IMR-90 (cell line): ENCODE measurements around the gene NEK4. TPM values are rescaled to one million over a fixed set of nuclear protein-coding genes. Genes with fewer than 3 reads are reported as not detected.

ENCODE experiments used
- ATAC-seq: fragments of 200-7000 bp; cut with Tn5 transposase; 2 replicates; pipeline ENCODE4 v1.9.1; 2020; ENCODE audit warnings: low read depth, mild to moderate bottlenecking, moderate library complexity
- BruUV-seq: library from RNA; stranded (reverse); fragments of 400-500 nt; replicated peaks from 2 replicates; lab custom pipeline; 2021; lab: Mats Ljungman, UMichigan
- CTCF ChIA-PET: fragments of 300-600 bp; formaldehyde crosslinking; extraction: SDS; loops from one replicate; lab custom pipeline; 2021; ENCODE audit warnings: antibody characterized with exemption; lab: Yijun Ruan, JAX
- POLR2A ChIA-PET: fragments of 300-600 bp; sonication (Branson Sonifier 250); formaldehyde crosslinking; loops from one replicate; lab custom pipeline; 2022; ENCODE audit warnings: antibody characterized with exemption; ENCODE audit not compliant: unreplicated experiment; lab: Charles Lee
- DNase-seq: peaks from one replicate; pipeline ENCODE4 v3.0.0; 2013
- H2AFZ ChIP-seq: replicated peaks from 2 replicates; pipeline ENCODE3; 2013; ENCODE audit warnings: low read length, mild to moderate bottlenecking; ENCODE audit not compliant: poor library complexity
- H2AK5ac ChIP-seq: 2 replicates; pipeline ENCODE4 v1.6.1; 2013; ENCODE audit warnings: low read depth, low read length, inconsistent platforms
- H2AK9ac ChIP-seq: replicated peaks from 2 replicates; pipeline ENCODE3; 2013; ENCODE audit warnings: mild to moderate bottlenecking, low read depth, low read length, moderate library complexity; ENCODE audit not compliant: poor library complexity
- H2BK120ac ChIP-seq: 2 replicates; pipeline ENCODE4 v1.6.1; 2013; ENCODE audit warnings: low read depth, low read length, inconsistent platforms
- H2BK15ac ChIP-seq: 3 replicates; pipeline ENCODE4 v1.6.1; 2013; ENCODE audit warnings: low read depth, low read length, inconsistent platforms
- H2BK20ac ChIP-seq: 2 replicates; pipeline ENCODE4 v1.6.1; 2013; ENCODE audit warnings: low read depth, mild to moderate bottlenecking, inconsistent platforms, low read length, moderate library complexity
- H2BK5ac ChIP-seq: 2 replicates; pipeline ENCODE4 v1.6.1; 2013; ENCODE audit warnings: mild to moderate bottlenecking, low read depth, low read length, inconsistent platforms; ENCODE audit not compliant: poor library complexity, severe bottlenecking
- H3K14ac ChIP-seq: replicated peaks from 2 replicates; pipeline ENCODE4 v1.6.1; 2013; ENCODE audit warnings: low read depth, low read length, inconsistent platforms
- H3K18ac ChIP-seq: 2 replicates; pipeline ENCODE4 v1.6.1; 2013; ENCODE audit warnings: low read depth, low read length, control low read depth
- H3K23ac ChIP-seq: 2 replicates; pipeline ENCODE4 v1.6.1; 2013; ENCODE audit warnings: low read depth, low read length, inconsistent platforms
- H3K27ac ChIP-seq: 2 replicates; pipeline ENCODE4 v1.5.1; 2013; ENCODE audit warnings: mild to moderate bottlenecking, control low read depth, low read length; ENCODE audit not compliant: insufficient read depth
- H3K27me3 ChIP-seq: 2 replicates; pipeline ENCODE4 v1.6.1; 2013; ENCODE audit warnings: low read length; ENCODE audit not compliant: control insufficient read depth, insufficient read depth
- H3K36me3 ChIP-seq: 2 replicates; pipeline ENCODE4 v1.6.1; 2013; ENCODE audit warnings: low read length, mixed read lengths; ENCODE audit not compliant: control insufficient read depth, insufficient read depth
- H3K4ac ChIP-seq: 2 replicates; pipeline ENCODE4 v1.6.1; 2013; ENCODE audit warnings: low read depth, low read length, inconsistent platforms
- H3K4me1 ChIP-seq: 2 replicates; pipeline ENCODE4 v1.6.1; 2013; ENCODE audit warnings: low read length, mixed read lengths; ENCODE audit not compliant: control insufficient read depth, insufficient read depth
- H3K4me2 ChIP-seq: 2 replicates; pipeline ENCODE4 v1.6.1; 2013; ENCODE audit warnings: low read depth, mild to moderate bottlenecking, control low read depth, low read length, moderate library complexity
- H3K4me3 ChIP-seq: 2 replicates; pipeline ENCODE4 v1.5.1; 2013; ENCODE audit warnings: low read depth, mild to moderate bottlenecking, control low read depth, low read length, moderate library complexity; ENCODE audit not compliant: insufficient read depth
- H3K56ac ChIP-seq: 2 replicates; pipeline ENCODE4 v1.6.1; 2013; ENCODE audit warnings: low read length, inconsistent platforms; ENCODE audit not compliant: insufficient read depth; ENCODE audit errors: extremely low read depth
- H3K79me1 ChIP-seq, 2 experiments: 2 replicates each; pipeline ENCODE4 v1.6.1; 2013; ENCODE audit warnings: low read length in 2 of 2, inconsistent platforms in 1 of 2, low read depth in 1 of 2
- H3K9ac ChIP-seq: 2 replicates; pipeline ENCODE4 v1.6.1; 2013; ENCODE audit warnings: low read depth, low read length, control low read depth
- H3K9me1 ChIP-seq: 2 replicates; pipeline ENCODE4 v1.6.1; 2013; ENCODE audit warnings: low read length, inconsistent platforms; ENCODE audit not compliant: insufficient read depth
- H3K9me3 ChIP-seq: 2 replicates; pipeline ENCODE4 v1.6.1; 2013; ENCODE audit warnings: low read length; ENCODE audit not compliant: control insufficient read depth, insufficient read depth
- H4K20me1 ChIP-seq: 2 replicates; pipeline ENCODE4 v1.6.1; 2013; ENCODE audit warnings: low read length, inconsistent platforms; ENCODE audit not compliant: insufficient read depth
- H4K5ac ChIP-seq: 2 replicates; pipeline ENCODE4 v1.6.1; 2013; ENCODE audit warnings: mild to moderate bottlenecking, low read depth, low read length, control low read depth
- H4K8ac ChIP-seq, 2 experiments: 2 replicates each; pipeline ENCODE4 v1.6.1; 2013; ENCODE audit warnings: low read depth in 2 of 2, low read length in 2 of 2, control low read depth in 1 of 2, inconsistent platforms in 1 of 2
- H4K91ac ChIP-seq: 2 replicates; pipeline ENCODE4 v1.6.1; 2013; ENCODE audit warnings: low read depth, low read length, inconsistent platforms; ENCODE audit not compliant: insufficient read depth
- CEBPB ChIP-seq: IDR thresholded peaks from 2 replicates; pipeline ENCODE4 v1.6.1; 2012; ENCODE audit warnings: low read depth, low read length, improper control_type of control experiment
- WGBS, 2 experiments: methylation state at CpG; one replicate each; pipeline versions ENCODE4 v1.1.5 to v1.1.7; 2013; ENCODE audit warnings: missing lambda C conversion rate in 2 of 2; ENCODE audit not compliant: insufficient read length in 1 of 2; ENCODE audit errors: extremely low coverage in 2 of 2; 5-methylcytosine and 5-hydroxymethylcytosine counted together
- dilution Hi-C: fragments of 300-500 bp; cut with HindIII; formaldehyde crosslinking; loops from one replicate; pipeline ENCODE4 v1.14.3; 2018; ENCODE audit warnings: low sequenced_read_pairs; ENCODE audit not compliant: unreplicated experiment
- in situ Hi-C: fragments of 300-500 bp; cut with MboI; formaldehyde crosslinking; loops from 3 replicates; pipeline ENCODE4 v1.14.3; 2019; ENCODE audit warnings: low sequenced_read_pairs, inconsistent platforms, mixed read lengths
- intact Hi-C: fragments of 100-400 bp; cut with micrococcal nuclease; formaldehyde crosslinking; loops from 2 replicates; pipeline ENCODE4 v1.10.0; 2022
- polyA plus RNA-seq, 3 experiments: library from polyadenylated mRNA; depleted of rRNA; stranded (reverse); fragments of >200 nt; gene quantifications; 2 replicates each; pipeline ENCODE4 v1.2.3, GENCODE V29; 2012; ENCODE audit warnings: low replicate concordance in 1 of 3
- total RNA-seq: library from RNA; depleted of rRNA; stranded (reverse); fragments of >200 nt; gene quantifications from 2 replicates; pipeline ENCODE4 v1.2.3, GENCODE V29; 2012
- TF ChIP-seq, protein P1 (sequence below): conservative IDR thresholded peaks from 2 replicates; pipeline ENCODE4 v1.5.1; 2012; ENCODE audit warnings: mild to moderate bottlenecking, low read depth, low read length, improper control_type of control experiment

Gene NEK4
- total and polyA plus RNA-seq, 2 of the 4 experiments (the other 2 are of a cell fraction), result 10.3 to 24.7 TPM

DNA sequence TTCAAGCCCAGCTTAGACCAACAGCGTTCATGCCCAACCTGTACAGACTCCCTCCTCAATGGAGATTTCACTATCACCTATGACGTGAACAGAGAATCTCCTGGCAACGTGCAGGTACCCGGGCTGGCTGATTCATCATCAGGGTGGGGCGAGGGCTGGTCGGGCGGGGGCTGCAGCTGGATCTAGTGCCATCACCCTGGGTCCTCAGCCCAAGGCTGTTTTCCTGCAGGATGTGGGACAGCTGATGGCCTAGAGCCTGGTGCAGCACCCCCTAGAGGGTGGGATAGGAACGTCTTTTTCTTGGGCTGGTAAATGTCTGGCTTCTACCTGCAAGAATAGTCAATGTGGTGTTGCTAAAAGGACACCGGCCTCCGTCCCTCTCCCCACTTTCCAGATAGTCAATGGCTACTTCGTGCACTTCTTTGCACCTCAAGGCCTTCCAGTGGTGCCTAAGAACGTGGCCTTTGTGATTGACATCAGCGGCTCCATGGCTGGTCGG lies 28.3 kb upstream of the NEK4 start:
- no TSS peak for BruUV-seq
- no peaks in the 10 kb centered on the region for H3K79me1 ChIP-seq
- WGBS, 2 experiments, result 100% methylated on average over 2 of the region's 14 CpGs; no CpG with 5 or more reads in 1 of the 2 experiments

More for the DNA sequence above, 28.3 kb upstream of the NEK4 start:
- no peak overlapping the region for H3K4me3 ChIP-seq
- H2BK5ac ChIP-seq, result no peak overlapping the region
- no peak overlapping the region for H3K4me2 ChIP-seq
- H3K9me3 ChIP-seq, result no peaks in the 10 kb centered on the region
- ATAC-seq (no peak), DNase-seq (no peak)
- no peak overlapping the region for H3K27ac ChIP-seq
- no peak overlapping the region for H4K8ac ChIP-seq
- peaks cover 5% of the 10 kb centered on the region; the same call in 1 of the 2 replicates for H3K4me1 ChIP-seq
- no peaks in the 10 kb centered on the region for H4K20me1 ChIP-seq
- H3K23ac ChIP-seq, result no peak overlapping the region
- no peak overlapping the region for H2BK15ac ChIP-seq
- TF ChIP-seq, protein P1, sequence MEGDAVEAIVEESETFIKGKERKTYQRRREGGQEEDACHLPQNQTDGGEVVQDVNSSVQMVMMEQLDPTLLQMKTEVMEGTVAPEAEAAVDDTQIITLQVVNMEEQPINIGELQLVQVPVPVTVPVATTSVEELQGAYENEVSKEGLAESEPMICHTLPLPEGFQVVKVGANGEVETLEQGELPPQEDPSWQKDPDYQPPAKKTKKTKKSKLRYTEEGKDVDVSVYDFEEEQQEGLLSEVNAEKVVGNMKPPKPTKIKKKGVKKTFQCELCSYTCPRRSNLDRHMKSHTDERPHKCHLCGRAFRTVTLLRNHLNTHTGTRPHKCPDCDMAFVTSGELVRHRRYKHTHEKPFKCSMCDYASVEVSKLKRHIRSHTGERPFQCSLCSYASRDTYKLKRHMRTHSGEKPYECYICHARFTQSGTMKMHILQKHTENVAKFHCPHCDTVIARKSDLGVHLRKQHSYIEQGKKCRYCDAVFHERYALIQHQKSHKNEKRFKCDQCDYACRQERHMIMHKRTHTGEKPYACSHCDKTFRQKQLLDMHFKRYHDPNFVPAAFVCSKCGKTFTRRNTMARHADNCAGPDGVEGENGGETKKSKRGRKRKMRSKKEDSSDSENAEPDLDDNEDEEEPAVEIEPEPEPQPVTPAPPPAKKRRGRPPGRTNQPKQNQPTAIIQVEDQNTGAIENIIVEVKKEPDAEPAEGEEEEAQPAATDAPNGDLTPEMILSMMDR, result peak; percentile 23; the same call in 1 of the 2 replicates
- TF ChIP-seq CEBPB, result no peak
- ChIA-PET POLR2A (no interaction called here), CTCF (interaction anchor here (0.6 kb wide), 1 partner anchor 26 kb away, joined by 3 read pairs; no protein-coding TSS in a partner anchor)
- H2BK120ac ChIP-seq, result no peak overlapping the region
- in situ Hi-C loops, result no loop called here
- no peak overlapping the region for H3K14ac ChIP-seq
- no peak overlapping the region for H3K56ac ChIP-seq
- H3K4ac ChIP-seq, result no peak overlapping the region
- no peaks in the 10 kb centered on the region for H3K9me1 ChIP-seq
- H3K18ac ChIP-seq, result no peak overlapping the region
- no peak overlapping the region for H2AK5ac ChIP-seq
- dilution Hi-C loops, result no loop called here
- no peak overlapping the region for H2AFZ ChIP-seq
- no peak overlapping the region for H4K5ac ChIP-seq
- H3K27me3 ChIP-seq, result no peaks in the 10 kb centered on the region
- no peak overlapping the region for H4K91ac ChIP-seq
- no peak overlapping the region for H3K9ac ChIP-seq
- no peaks in the 10 kb centered on the region for H3K36me3 ChIP-seq
- no peak overlapping the region for H2BK20ac ChIP-seq
- H2AK9ac ChIP-seq, result peak overlapping the region; percentile 58
- intact Hi-C loops, result no loop called here
